Fibroblast of the aortic adventitia (primary cell): Measurements from ENCODE around the gene WNT11. TPM values are rescaled to one million over a fixed set of nuclear protein-coding genes. Genes with fewer than 3 reads are reported as not detected.

Source experiments
- DNase-seq: peaks from one replicate; pipeline ENCODE4 v3.0.0-alpha.2; 2010; ENCODE audit warnings: low read depth
- H3K4me3 ChIP-seq: 2 replicates; pipeline ENCODE4 v1.5.1; 2011; ENCODE audit warnings: low read depth, mild to moderate bottlenecking, control low read depth, low read length, moderate library complexity
- total RNA-seq: library from RNA; depleted of rRNA; stranded (reverse); fragments of >200 nt; gene quantifications from 2 replicates; pipeline ENCODE4 v1.2.3, GENCODE V29; 2012; ENCODE audit warnings: low replicate concordance
- TF ChIP-seq, protein P1 (sequence below): IDR thresholded peaks from 2 replicates; pipeline ENCODE4 v1.5.1; 2011; ENCODE audit warnings: mild to moderate bottlenecking, low read length, control low read depth, inconsistent platforms; ENCODE audit not compliant: insufficient read depth

WNT11 gene
- total RNA-seq, 1 donor, result 1.2 TPM

DNA sequence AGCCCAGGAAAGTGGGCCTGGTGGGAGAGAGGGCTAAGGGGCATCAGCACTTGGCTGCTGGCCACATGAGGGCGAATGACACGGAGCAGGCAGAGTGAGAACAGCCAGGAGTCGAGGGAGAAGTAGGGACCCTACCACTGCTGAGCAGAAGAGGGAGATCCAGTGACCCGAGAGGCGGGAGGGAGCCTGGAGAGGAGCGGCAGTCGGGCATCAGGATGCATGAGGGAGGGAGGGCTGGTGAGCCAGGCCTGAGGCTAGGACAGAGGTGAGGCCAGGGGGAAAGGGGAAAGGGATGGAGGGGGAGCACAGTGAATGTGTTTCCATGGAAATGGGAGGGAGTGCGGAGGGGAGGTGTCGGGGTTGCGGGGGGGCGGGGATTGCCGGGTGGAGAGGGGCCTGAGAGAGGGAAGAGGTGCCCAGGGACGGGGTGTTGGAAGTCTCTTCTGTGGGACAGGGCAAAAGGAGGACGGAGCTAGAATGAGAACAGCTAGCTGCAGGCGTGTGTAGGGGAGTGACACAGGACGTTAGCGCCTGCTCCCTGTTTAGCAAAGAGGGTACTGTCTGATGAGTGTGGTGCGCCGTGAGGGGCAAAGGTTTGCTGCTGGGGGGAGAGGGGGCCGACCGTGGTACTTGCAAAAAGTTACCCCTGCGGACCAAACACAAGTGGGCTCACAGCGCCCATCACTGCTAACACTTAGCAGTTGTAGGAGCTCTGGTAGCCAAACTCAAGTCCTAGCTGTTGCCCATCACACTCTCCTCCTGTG is 37.1 kb upstream of the WNT11 start:
- no peak for DNase-seq
- TF ChIP-seq, protein P1, sequence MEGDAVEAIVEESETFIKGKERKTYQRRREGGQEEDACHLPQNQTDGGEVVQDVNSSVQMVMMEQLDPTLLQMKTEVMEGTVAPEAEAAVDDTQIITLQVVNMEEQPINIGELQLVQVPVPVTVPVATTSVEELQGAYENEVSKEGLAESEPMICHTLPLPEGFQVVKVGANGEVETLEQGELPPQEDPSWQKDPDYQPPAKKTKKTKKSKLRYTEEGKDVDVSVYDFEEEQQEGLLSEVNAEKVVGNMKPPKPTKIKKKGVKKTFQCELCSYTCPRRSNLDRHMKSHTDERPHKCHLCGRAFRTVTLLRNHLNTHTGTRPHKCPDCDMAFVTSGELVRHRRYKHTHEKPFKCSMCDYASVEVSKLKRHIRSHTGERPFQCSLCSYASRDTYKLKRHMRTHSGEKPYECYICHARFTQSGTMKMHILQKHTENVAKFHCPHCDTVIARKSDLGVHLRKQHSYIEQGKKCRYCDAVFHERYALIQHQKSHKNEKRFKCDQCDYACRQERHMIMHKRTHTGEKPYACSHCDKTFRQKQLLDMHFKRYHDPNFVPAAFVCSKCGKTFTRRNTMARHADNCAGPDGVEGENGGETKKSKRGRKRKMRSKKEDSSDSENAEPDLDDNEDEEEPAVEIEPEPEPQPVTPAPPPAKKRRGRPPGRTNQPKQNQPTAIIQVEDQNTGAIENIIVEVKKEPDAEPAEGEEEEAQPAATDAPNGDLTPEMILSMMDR, result no peak
- no peak overlapping the region for H3K4me3 ChIP-seq

DNA sequence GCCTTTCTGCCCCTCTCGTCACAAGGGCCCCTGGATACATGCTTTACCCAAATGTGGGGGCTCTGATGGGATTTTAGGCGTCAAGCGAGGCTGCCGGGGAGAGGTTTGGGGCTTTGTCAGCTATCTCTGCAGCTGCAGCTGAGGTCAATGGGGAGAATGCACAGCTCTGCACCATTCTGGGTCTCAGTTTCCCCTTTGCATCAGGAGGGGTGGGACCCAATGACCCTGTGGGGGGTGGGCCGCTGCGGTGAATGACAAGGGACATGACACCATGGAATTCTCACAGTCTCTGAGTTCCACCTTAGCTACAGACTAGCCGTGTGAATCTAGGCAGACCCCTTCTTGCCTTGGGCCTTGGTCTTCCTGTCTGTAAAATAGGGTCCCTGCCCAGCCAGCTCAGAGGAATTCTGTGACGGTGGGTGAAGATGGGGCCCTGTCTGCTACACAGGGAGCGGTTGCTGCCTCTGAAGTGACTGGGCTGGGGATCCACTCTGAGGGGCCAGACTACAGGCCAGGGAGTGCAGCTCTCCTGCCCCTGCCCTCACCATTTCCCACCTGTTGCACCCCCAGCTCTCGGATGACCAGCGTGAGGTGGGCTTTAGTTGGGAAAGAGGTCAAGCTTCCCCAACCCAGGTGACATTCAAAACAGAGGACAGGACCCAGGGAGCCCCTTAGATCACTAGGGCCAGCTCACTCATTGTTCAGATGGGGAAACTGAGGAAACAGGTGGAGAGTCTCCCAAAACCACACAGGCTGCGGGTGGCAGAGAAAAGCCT is 35.9 kb upstream of the WNT11 start:
- H3K4me3 ChIP-seq, result no peak overlapping the region
- no peak for DNase-seq
- TF ChIP-seq, protein P1, result no peak

DNA sequence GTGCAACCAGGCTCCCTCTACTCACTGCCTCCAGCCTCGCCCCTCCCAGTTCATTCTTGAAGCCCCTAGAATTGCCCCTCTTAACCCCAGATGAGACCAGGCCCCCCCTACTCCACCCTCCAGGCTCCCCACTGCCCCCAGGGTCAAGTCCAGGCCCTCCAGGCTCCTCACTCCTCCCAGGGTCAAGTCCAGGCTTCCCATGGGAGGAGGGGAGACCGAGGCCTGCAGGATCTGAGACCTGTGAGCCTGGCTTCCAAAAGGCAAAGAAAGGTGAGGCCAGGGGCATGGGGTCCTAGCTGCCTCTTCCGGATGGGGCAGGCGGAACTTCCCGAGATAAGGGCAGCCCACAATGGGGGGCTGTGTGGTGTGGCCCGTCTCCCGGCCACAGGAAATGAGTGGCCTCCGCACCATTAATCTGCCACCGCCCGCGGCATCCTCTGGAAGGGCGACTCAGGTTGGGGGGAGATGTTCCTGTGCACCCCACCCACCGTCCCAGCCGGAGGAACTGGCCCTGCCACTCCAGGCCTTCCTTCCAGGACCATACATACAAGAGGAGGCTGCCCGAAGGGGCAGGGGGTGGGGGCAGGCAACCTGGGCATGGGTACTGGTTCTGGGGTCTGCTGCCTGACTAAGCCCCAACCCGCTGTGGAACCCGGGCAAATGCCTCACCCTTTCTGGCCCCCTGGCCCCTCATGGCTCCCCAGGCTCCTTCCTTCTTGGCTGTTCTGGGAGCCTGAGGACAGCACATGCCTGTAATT is 35.1 kb upstream of the WNT11 start:
- no peak for DNase-seq
- H3K4me3 ChIP-seq, result no peak overlapping the region
- TF ChIP-seq, protein P1, result no peak

DNA sequence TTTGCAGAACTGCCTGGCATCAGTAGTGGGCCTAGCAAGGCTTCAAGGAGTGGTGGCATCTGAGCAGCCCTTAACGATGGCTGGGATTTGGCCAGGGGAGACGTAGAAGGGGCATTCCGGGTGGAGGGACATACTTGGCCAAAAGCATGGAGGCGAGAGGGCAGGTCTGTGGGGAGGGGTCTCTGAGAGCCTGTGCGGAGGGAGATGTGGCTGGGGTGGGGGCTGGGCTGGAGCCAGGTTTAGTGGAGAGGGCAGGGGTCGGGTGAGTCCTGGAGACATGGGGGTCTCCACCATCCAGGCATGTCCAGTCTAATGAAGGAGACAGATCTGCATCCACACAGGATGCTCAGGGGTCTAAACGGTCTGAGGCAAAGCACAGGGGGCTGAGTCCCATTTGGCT is 34.4 kb upstream of the WNT11 start:
- H3K4me3 ChIP-seq, result no peak overlapping the region
- no peak for DNase-seq
- TF ChIP-seq, protein P1, result no peak

DNA sequence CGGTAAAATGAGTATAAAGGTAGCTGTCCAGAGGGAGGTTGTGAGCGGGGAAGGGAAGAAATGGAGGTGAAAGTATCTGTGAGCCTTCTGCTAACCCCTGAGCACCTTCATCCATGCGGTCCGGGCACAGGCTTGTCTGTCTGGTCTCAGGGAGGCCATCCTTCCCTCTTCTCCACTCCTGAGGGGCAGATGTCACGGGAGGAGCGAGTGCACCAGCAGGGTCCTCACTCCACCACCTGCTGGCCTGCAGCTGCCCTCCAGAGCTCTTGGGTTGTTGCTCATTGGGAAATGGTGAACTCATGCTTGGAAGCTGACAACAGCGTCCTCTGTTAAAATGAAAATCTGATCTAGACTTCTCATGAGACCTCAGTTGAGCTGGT is 33.8 kb upstream of the WNT11 start:
- TF ChIP-seq, protein P1, result no peak

DNA sequence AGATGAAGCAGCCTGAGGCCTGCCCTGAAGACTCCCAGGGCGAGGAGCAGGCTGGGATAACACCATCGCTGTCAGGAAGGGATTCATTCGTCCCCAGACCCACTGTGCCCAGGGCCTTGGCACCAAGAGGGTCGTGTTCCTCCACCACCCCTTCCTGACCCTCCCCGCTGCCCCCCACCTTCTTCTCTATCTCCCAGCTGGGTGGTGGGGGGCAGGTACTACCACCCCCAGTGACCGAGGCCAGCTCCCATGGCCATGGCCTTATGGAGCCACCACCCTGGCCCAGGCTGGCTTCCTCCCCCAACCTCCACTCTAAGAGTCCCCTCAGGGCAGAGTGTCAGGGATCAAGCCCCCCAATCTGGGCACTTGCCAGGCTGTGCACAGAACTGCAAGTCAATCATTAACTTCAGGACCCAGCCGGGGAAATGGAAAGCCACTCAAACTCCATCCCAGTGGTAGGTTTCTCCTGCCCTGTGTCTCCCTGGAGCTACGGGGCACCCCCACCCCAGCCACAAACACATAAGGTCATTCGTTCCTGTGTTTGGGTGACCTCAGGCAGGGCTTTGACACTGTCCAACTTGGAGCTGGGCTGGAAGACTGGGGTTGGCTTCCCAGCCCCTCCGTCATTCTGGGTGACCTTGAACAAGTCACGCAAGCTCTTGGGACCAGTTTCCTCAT is 33.3 kb upstream of the WNT11 start:
- no peak for DNase-seq
- H3K4me3 ChIP-seq, result no peak overlapping the region
- TF ChIP-seq, protein P1, result no peak

More for the DNA sequence above, 33.8 kb upstream of the WNT11 start:
- no peak overlapping the region for H3K4me3 ChIP-seq
- no peak for DNase-seq
